Endodermal cell (in vitro differentiated cells): Measurements from ENCODE around the gene FEM1A. TPM values are rescaled to one million over a fixed set of nuclear protein-coding genes. Genes with fewer than 3 reads are reported as not detected.

Experiments
- DNase-seq: peaks from one replicate; pipeline ENCODE4 v3.0.0-alpha.2; 2017
- H3K27ac ChIP-seq: 2 replicates; pipeline ENCODE4 v1.5.1; 2013; ENCODE audit warnings: mild to moderate bottlenecking, low read depth, low read length, moderate library complexity
- H3K27me3 ChIP-seq: 2 replicates; pipeline ENCODE4 v1.6.1; 2013; ENCODE audit warnings: mild to moderate bottlenecking, low read length, moderate library complexity; ENCODE audit not compliant: insufficient read depth, control insufficient read depth, poor library complexity, severe bottlenecking
- H3K36me3 ChIP-seq: 2 replicates; pipeline ENCODE4 v1.7.0; 2013; ENCODE audit warnings: mild to moderate bottlenecking, low read length, moderate library complexity; ENCODE audit not compliant: control insufficient read depth, insufficient read depth
- H3K4me1 ChIP-seq: one replicate; pipeline ENCODE4 v1.7.0; 2013; ENCODE audit warnings: low read length; ENCODE audit not compliant: control insufficient read depth, insufficient read depth
- H3K4me3 ChIP-seq: 2 replicates; pipeline ENCODE4 v1.5.1; 2013; ENCODE audit warnings: mild to moderate bottlenecking, low read length, moderate library complexity
- H3K9ac ChIP-seq: 2 replicates; pipeline ENCODE4 v1.6.1; 2013; ENCODE audit warnings: mild to moderate bottlenecking, low read length, moderate library complexity; ENCODE audit not compliant: poor library complexity, severe bottlenecking; ENCODE audit errors: extremely low read depth
- H3K9me3 ChIP-seq: 2 replicates; pipeline ENCODE4 v1.6.1; 2013; ENCODE audit warnings: mild to moderate bottlenecking, low read length, moderate library complexity; ENCODE audit not compliant: control insufficient read depth
- H3K27ac Mint-ChIP-seq: 2 replicates; pipeline ENCODE4 v1.8.0; 2020; ENCODE audit warnings: mixed read lengths
- H3K27me3 Mint-ChIP-seq: 2 replicates; pipeline ENCODE4 v1.8.0; 2021; ENCODE audit warnings: mild to moderate bottlenecking, mixed read lengths; ENCODE audit not compliant: insufficient read depth
- H3K36me3 Mint-ChIP-seq: 2 replicates; pipeline ENCODE4 v1.8.0; 2020; ENCODE audit warnings: low read depth, mixed read lengths
- H3K4me1 Mint-ChIP-seq: 2 replicates; pipeline ENCODE4 v1.8.0; 2020; ENCODE audit warnings: mixed read lengths
- H3K4me3 Mint-ChIP-seq: 2 replicates; pipeline ENCODE4 v1.8.0; 2020; ENCODE audit warnings: mild to moderate bottlenecking, moderate library complexity, mixed read lengths
- H3K9me3 Mint-ChIP-seq: 2 replicates; pipeline ENCODE4 v1.8.0; 2020; ENCODE audit warnings: mild to moderate bottlenecking, mixed read lengths
- CTCF ChIP-seq: fragments of 200-600 bp; sonication (generic); conservative IDR thresholded peaks from 2 replicates; pipeline ENCODE4 v1.5.0; 2021; ENCODE audit warnings: antibody characterized with exemption, mild to moderate bottlenecking
- WGBS, 2 experiments: methylation state at CpG; one replicate each; pipeline versions ENCODE4 v1.1.5 to v1.1.7; 2013; ENCODE audit warnings: missing lambda C conversion rate in 2 of 2, mixed read lengths in 1 of 2; ENCODE audit not compliant: insufficient coverage in 1 of 2, insufficient read length in 1 of 2; 5-methylcytosine and 5-hydroxymethylcytosine counted together
- total RNA-seq, 2 donors: library from RNA; stranded (reverse); fragmentation: NEBNext Ultra II Directional in 1 of 2; extraction: Animal tissue kit (Norgen Biotek cat#: 25700) in 1 of 2; gene quantifications; 2 replicates in 1 of 2; 3 replicates in 1 of 2; pipeline ENCODE4 v1.2.1, GENCODE V29; 2021

The FEM1A gene
- total RNA-seq, 2 donors from 2014 or later: 15.8 to 16.0 TPM

GRCh38 chr19:4754248-4754647, 37.3 kb upstream of the FEM1A start:
- H3K9me3 Mint-ChIP-seq: no peaks in the 10 kb centered on the region
- H3K4me3 Mint-ChIP-seq: no peak overlapping the region
- no peak overlapping the region for H3K27ac Mint-ChIP-seq
- H3K4me1 Mint-ChIP-seq: no peaks in the 10 kb centered on the region
- Histone ChIP-seq H3K4me3 (no peak overlapping the region), H3K4me1 (no peaks in the 10 kb centered on the region), H3K27me3 (peaks cover 14% of the 10 kb centered on the region), H3K36me3 (no peaks in the 10 kb centered on the region), H3K9me3 (no peaks in the 10 kb centered on the region), H3K27ac (no peak overlapping the region), H3K9ac (no peak overlapping the region)
- 40 to 82% methylated on average over 1 to 3 of the region's 6 CpGs for WGBS, 2 experiments
- peaks cover 22% of the 10 kb centered on the region for H3K27me3 Mint-ChIP-seq
- H3K36me3 Mint-ChIP-seq: no peaks in the 10 kb centered on the region
- DNase-seq: no peak
- TF ChIP-seq CTCF: no peak

GRCh38 chr19:4755459-4755858, 36.1 kb upstream of the FEM1A start:
- H3K4me1 Mint-ChIP-seq: peaks cover 3% of the 10 kb centered on the region
- no peak overlapping the region for H3K4me3 ChIP-seq

GRCh38 chr19:4758082-4758481, 33.5 kb upstream of the FEM1A start:
- TF ChIP-seq CTCF: no peak
- no peaks in the 10 kb centered on the region for H3K4me1 ChIP-seq
- no peaks in the 10 kb centered on the region for H3K9me3 Mint-ChIP-seq

More at GRCh38 chr19:4755459-4755858, 36.1 kb upstream of the FEM1A start:
- Mint-ChIP-seq H3K27ac (no peak overlapping the region), H3K4me3 (no peak overlapping the region), H3K27me3 (peaks cover 26% of the 10 kb centered on the region), H3K36me3 (no peaks in the 10 kb centered on the region), H3K9me3 (no peaks in the 10 kb centered on the region)
- H3K9ac ChIP-seq: no peak overlapping the region
- peaks cover 16% of the 10 kb centered on the region for H3K27me3 ChIP-seq
- DNase-seq: no peak
- H3K9me3 ChIP-seq: no peaks in the 10 kb centered on the region
- no peak for TF ChIP-seq CTCF
- H3K4me1 ChIP-seq: no peaks in the 10 kb centered on the region
- 83 to 93% methylated on average over 5 to 6 of the region's 7 CpGs for WGBS, 2 experiments
- no peak overlapping the region for H3K27ac ChIP-seq
- H3K36me3 ChIP-seq: no peaks in the 10 kb centered on the region

More at GRCh38 chr19:4758082-4758481, 33.5 kb upstream of the FEM1A start:
- Mint-ChIP-seq H3K27ac (no peak overlapping the region), H3K4me3 (no peak overlapping the region), H3K27me3 (peaks cover 28% of the 10 kb centered on the region), H3K4me1 (peaks cover 3% of the 10 kb centered on the region), H3K36me3 (no peaks in the 10 kb centered on the region)
- DNase-seq: no peak
- peaks cover 16% of the 10 kb centered on the region for H3K27me3 ChIP-seq
- no peaks in the 10 kb centered on the region for H3K36me3 ChIP-seq
- H3K9me3 ChIP-seq: no peaks in the 10 kb centered on the region
- no peak overlapping the region for H3K4me3 ChIP-seq
- no peak overlapping the region for H3K27ac ChIP-seq
- no peak overlapping the region for H3K9ac ChIP-seq
- 73 to 80% methylated on average over 3 to 4 of the region's 4 CpGs for WGBS, 2 experiments
